ENCODE results near the gene SERPINA10.

DNA sequence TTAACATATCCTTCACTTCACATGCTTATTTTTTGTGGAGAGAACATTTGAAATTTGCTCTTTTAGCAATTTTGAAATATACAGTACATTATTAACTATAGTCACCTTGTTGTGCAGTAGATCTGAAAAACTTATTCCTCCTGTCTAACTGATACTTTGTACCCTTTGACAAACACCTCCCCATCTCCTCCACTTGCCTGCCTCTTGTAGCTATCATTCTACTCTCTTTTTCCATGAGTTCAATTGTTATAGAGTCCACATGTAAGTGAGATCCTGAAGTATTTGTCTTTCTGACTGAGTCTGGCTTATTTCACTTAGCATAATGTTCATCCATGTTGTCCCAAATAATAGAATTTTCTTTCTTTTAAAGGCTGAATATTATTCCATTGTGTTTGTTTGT lies 39.5 kb upstream of the SERPINA10 start:
- TF ChIP-seq, protein P1, sequence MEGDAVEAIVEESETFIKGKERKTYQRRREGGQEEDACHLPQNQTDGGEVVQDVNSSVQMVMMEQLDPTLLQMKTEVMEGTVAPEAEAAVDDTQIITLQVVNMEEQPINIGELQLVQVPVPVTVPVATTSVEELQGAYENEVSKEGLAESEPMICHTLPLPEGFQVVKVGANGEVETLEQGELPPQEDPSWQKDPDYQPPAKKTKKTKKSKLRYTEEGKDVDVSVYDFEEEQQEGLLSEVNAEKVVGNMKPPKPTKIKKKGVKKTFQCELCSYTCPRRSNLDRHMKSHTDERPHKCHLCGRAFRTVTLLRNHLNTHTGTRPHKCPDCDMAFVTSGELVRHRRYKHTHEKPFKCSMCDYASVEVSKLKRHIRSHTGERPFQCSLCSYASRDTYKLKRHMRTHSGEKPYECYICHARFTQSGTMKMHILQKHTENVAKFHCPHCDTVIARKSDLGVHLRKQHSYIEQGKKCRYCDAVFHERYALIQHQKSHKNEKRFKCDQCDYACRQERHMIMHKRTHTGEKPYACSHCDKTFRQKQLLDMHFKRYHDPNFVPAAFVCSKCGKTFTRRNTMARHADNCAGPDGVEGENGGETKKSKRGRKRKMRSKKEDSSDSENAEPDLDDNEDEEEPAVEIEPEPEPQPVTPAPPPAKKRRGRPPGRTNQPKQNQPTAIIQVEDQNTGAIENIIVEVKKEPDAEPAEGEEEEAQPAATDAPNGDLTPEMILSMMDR (conservative IDR thresholded peaks at IDR 0.05): no peak
- no peak for TF ChIP-seq ZFX (IDR thresholded peaks at IDR 0.05)

Data from C4-2B (cell line).